GM12878 (cell line): ENCODE measurements around the gene RAPSN.
A peak's percentile ranks its signal among the peaks of the same experiment; 100 is the strongest.

Source experiments
- CTCF ChIP-seq, 3 experiments: IDR thresholded peaks in 2 of 3; conservative IDR thresholded peaks in 1 of 3; 2 replicates each; pipeline ENCODE4 v1.5.1; 2011; ENCODE audit warnings: low read depth in 3 of 3, low read length in 3 of 3, mild to moderate bottlenecking in 3 of 3, control low read depth in 2 of 3, moderate library complexity in 2 of 3, inconsistent platforms in 1 of 3, mixed read lengths in 1 of 3; ENCODE audit not compliant: control insufficient read depth in 2 of 3, insufficient read depth in 1 of 3; ENCODE audit errors: extremely low read depth in 1 of 3
- RELA ChIP-seq: fragments of 450-650 bp; IDR thresholded peaks from 2 replicates; pipeline ENCODE4 v1.8.0; 2014; ENCODE audit warnings: borderline replicate concordance; ENCODE audit not compliant: partially characterized antibody
- SREBF2 ChIP-seq: IDR thresholded peaks from 2 replicates; pipeline ENCODE4 v1.6.1; 2012; ENCODE audit warnings: mild to moderate bottlenecking, low read length
- SUZ12 ChIP-seq: fragments of 200-600 bp; sonication (generic); IDR thresholded peaks from one replicate; pipeline ENCODE4 v1.6.1; 2018; ENCODE audit warnings: antibody characterized with exemption, mild to moderate bottlenecking; ENCODE audit not compliant: unreplicated experiment

DNA sequence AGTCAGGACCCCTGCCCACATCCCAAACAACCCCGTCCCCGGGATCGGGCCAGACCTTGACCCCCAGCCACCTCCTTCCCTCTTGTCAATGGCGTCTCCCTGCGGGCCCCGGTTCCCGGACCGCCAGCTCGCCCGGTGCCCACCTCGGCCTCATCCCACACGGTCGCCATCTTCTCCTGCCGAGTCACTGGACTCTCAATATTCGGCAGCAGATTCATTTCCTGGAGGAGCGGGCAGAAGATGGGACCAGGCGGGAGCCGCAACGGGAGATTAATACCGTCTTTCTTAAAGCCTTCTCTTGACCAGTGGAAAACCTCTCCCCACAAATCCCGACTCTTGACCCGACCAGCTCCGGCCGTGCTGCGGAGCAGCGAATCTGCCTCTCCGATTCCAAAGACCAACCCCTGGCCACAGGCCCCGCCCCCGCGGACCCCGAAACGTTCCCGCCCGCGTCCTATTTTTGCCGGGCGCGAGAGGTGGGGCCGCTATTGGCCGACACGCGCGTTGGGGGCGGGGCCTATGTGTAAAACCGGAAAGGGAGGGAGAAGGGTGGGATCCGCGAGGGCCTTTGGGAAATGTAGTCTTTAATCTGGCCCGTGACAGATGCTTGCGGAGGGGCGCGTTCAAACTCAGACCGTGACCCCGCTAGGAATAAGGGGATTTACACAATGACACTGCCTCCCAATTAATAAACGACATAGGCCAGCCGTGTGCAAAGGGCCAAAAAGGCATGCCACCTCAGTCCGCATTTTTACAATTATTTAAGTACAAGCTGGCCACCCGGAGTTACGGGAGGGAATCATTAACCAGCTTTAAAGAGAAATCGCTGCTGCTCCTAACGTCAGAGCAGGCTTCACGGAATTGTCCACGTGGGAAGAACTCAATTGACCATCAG, 22.6 kb downstream of the RAPSN start, which contains the start of gene PSMC3:
- no peak for TF ChIP-seq SREBF2
- peak; percentile 68 for TF ChIP-seq RELA
- no peak for TF ChIP-seq CTCF (IDR thresholded peaks at IDR 0.05 in 2 of 3, conservative IDR thresholded peaks at IDR 0.05 in 1 of 3; ENCODE audit: control insufficient read depth in 2 of 3, extremely low read depth in 1 of 3, insufficient read depth in 1 of 3, low read depth in 3 of 3, low read length in 3 of 3)
- TF ChIP-seq SUZ12, result no peak
